Esophagus (tissue), 2 donors: ENCODE results near the gene PRKD2. TPM values are rescaled to one million over a fixed set of nuclear protein-coding genes. Genes with fewer than 3 reads are reported as not detected.

Experiments used
- H3K27ac ChIP-seq, 2 donors: one replicate each; pipeline ENCODE4 v1.5.1; 2013; ENCODE audit warnings: low read depth in 2 of 2, mild to moderate bottlenecking in 2 of 2, inconsistent platforms in 1 of 2, low read length in 1 of 2, moderate library complexity in 1 of 2
- H3K27me3 ChIP-seq, 2 donors: one replicate each; pipeline ENCODE4 v1.6.1; 2013; ENCODE audit warnings: low read length in 2 of 2, control low read depth in 1 of 2, mild to moderate bottlenecking in 1 of 2; ENCODE audit not compliant: insufficient read depth in 2 of 2, control insufficient read depth in 1 of 2
- H3K36me3 ChIP-seq, 2 donors: one replicate each; pipeline ENCODE4 v1.6.1; 2013; ENCODE audit warnings: low read length in 1 of 2; ENCODE audit not compliant: control insufficient read depth in 2 of 2, insufficient read depth in 2 of 2
- H3K4me1 ChIP-seq, 2 donors: one replicate each; pipeline ENCODE4 v1.6.1; 2013; ENCODE audit warnings: low read length in 1 of 2; ENCODE audit not compliant: control insufficient read depth in 2 of 2, insufficient read depth in 2 of 2
- H3K4me3 ChIP-seq, 2 donors: one replicate each; pipeline ENCODE4 v1.5.1; 2013; ENCODE audit warnings: low read length in 2 of 2, mild to moderate bottlenecking in 2 of 2, low read depth in 1 of 2, moderate library complexity in 1 of 2
- H3K9me3 ChIP-seq, 2 donors: one replicate each; pipeline ENCODE4 v1.6.1; 2013; ENCODE audit warnings: mild to moderate bottlenecking in 2 of 2, low read depth in 1 of 2, low read length in 1 of 2, moderate library complexity in 1 of 2; ENCODE audit not compliant: control insufficient read depth in 2 of 2, insufficient read depth in 1 of 2
- WGBS, 2 donors: extraction: QIAGEN DNeasy Blood & Tissue Kit; methylation state at CpG; one replicate each; pipeline ENCODE4 v1.1.7; 2013; 5-methylcytosine and 5-hydroxymethylcytosine counted together
- polyA plus RNA-seq, 2 donors: library from polyadenylated mRNA; stranded (reverse); fragments of 200-250 nt; gene quantifications; one replicate each; pipeline ENCODE4 v1.2.3, GENCODE V29; 2013
- donor health status: healthy with polysubstance abuse.
- donor health status: Bipolar disorder and iron deficiency.

The PRKD2 gene
- polyA plus RNA-seq, 2 donors = 30.1 to 34.7 TPM

GRCh38 chr19:46660008-46660517 lies 56.9 kb downstream of the PRKD2 start:
- Histone ChIP-seq H3K4me1 (peaks cover 0 to 7% of the 10 kb centered on the region in 2 donors), H3K27ac (peak overlapping the region; percentile 44 to 82), H3K9me3 (no peaks in the 10 kb centered on the region), H3K4me3 (peak overlapping the region; percentile 11 to 50), H3K27me3 (peaks cover 0 to 6% of the 10 kb centered on the region in 2 donors), H3K36me3 (no peaks in the 10 kb centered on the region)
- 5% methylated on average over 14 of the region's 14 CpGs for WGBS, 2 donors

- Histone ChIP-seq H3K4me1 (peaks cover 0 to 7% of the 10 kb centered on the region in 2 donors), H3K9me3 (no peaks in the 10 kb centered on the region), H3K27ac (peak overlapping the region; percentile 44 to 82), H3K27me3 (peaks cover 0 to 6% of the 10 kb centered on the region in 2 donors), H3K36me3 (no peaks in the 10 kb centered on the region), H3K4me3 (peak overlapping the region; percentile 11 to 50)
- WGBS, 2 donors = 4% methylated on average over 28 of the region's 28 CpGs
These were observed 57.5 kb downstream of the PRKD2 start for GRCh38 chr19:46659151-46660007.

GRCh38 chr19:46656541-46656940 lies 60.4 kb downstream of the PRKD2 start:
- no peaks in the 10 kb centered on the region for H3K9me3 ChIP-seq
- H3K27me3 ChIP-seq = peaks cover 0 to 6% of the 10 kb centered on the region in 2 donors
- H3K27ac ChIP-seq = no peak overlapping the region

GRCh38 chr19:46654621-46655152 lies 62.2 kb downstream of the PRKD2 start:
- 46 to 48% methylated on average over 16 of the region's 16 CpGs for WGBS, 2 donors
- peaks cover 0 to 3% of the 10 kb centered on the region in 2 donors for H3K4me1 ChIP-seq
- H3K4me3 ChIP-seq = no peak overlapping the region
- H3K27ac ChIP-seq = peak overlapping the region; percentile 48 to 58
- no peaks in the 10 kb centered on the region for H3K36me3 ChIP-seq
- no peaks in the 10 kb centered on the region for H3K9me3 ChIP-seq
- peaks cover 0 to 7% of the 10 kb centered on the region in 2 donors for H3K27me3 ChIP-seq

More at GRCh38 chr19:46656541-46656940, 60.4 kb downstream of the PRKD2 start:
- 89% methylated on average over 5 of the region's 5 CpGs for WGBS, 2 donors
- H3K4me3 ChIP-seq = no peak overlapping the region
- H3K36me3 ChIP-seq = no peaks in the 10 kb centered on the region
- peaks cover 0 to 7% of the 10 kb centered on the region in 2 donors for H3K4me1 ChIP-seq

- H3K4me3 ChIP-seq = no peak overlapping the region
- peaks cover 0 to 3% of the 10 kb centered on the region in 2 donors for H3K4me1 ChIP-seq
- 81 to 88% methylated on average over 7 of the region's 7 CpGs for WGBS, 2 donors
- H3K36me3 ChIP-seq = no peaks in the 10 kb centered on the region
- H3K27ac ChIP-seq = no peak overlapping the region
- peaks cover 0 to 6% of the 10 kb centered on the region in 2 donors for H3K9me3 ChIP-seq
- peaks cover 0 to 13% of the 10 kb centered on the region in 2 donors for H3K27me3 ChIP-seq
These were observed 66.5 kb downstream of the PRKD2 start for GRCh38 chr19:46650445-46650844.

- H3K9me3 ChIP-seq = peaks cover 0 to 6% of the 10 kb centered on the region in 2 donors
- 41 to 46% methylated on average over 84 to 144 of the region's 144 CpGs for WGBS, 2 donors
- peaks cover 0 to 3% of the 10 kb centered on the region in 2 donors for H3K4me1 ChIP-seq
- no peak overlapping the region for H3K27ac ChIP-seq
- H3K27me3 ChIP-seq = peaks cover 0 to 13% of the 10 kb centered on the region in 2 donors
- no peaks in the 10 kb centered on the region for H3K36me3 ChIP-seq
- no peak overlapping the region for H3K4me3 ChIP-seq
These were observed 67.7 kb downstream of the PRKD2 start for GRCh38 chr19:46648961-46649960.

GRCh38 chr19:46648060-46648960 lies 68.6 kb downstream of the PRKD2 start:
- no peak overlapping the region for H3K27ac ChIP-seq
- peaks cover 0 to 6% of the 10 kb centered on the region in 2 donors for H3K9me3 ChIP-seq
- peaks cover 0 to 13% of the 10 kb centered on the region in 2 donors for H3K27me3 ChIP-seq
- no peak overlapping the region for H3K4me3 ChIP-seq
- no peaks in the 10 kb centered on the region for H3K36me3 ChIP-seq
- 43 to 46% methylated on average over 63 of the region's 63 CpGs for WGBS, 2 donors
- peaks cover 0 to 3% of the 10 kb centered on the region in 2 donors for H3K4me1 ChIP-seq

GRCh38 chr19:46646402-46646801 lies 70.5 kb downstream of the PRKD2 start:
- H3K27me3 ChIP-seq = peaks cover 0 to 13% of the 10 kb centered on the region in 2 donors
- H3K4me1 ChIP-seq = peaks cover 0 to 3% of the 10 kb centered on the region in 2 donors
- no peak overlapping the region for H3K4me3 ChIP-seq
- H3K36me3 ChIP-seq = no peaks in the 10 kb centered on the region
- 71 to 77% methylated on average over 3 of the region's 3 CpGs for WGBS, 2 donors
- peaks cover 0 to 6% of the 10 kb centered on the region in 2 donors for H3K9me3 ChIP-seq
- no peak overlapping the region for H3K27ac ChIP-seq
